ENCODE measurements around the gene WWC1. TPM values are rescaled to one million over a fixed set of nuclear protein-coding genes. Genes with fewer than 3 reads are reported as not detected.

Gene WWC1
- total and polyA plus RNA-seq, 9 of the 15 experiments (the other 6 are each of a cell fraction or from before 2014, with no cell fraction given), result under 0.01 to 0.54 (median 0.42) TPM; not detected in 6

DNA sequence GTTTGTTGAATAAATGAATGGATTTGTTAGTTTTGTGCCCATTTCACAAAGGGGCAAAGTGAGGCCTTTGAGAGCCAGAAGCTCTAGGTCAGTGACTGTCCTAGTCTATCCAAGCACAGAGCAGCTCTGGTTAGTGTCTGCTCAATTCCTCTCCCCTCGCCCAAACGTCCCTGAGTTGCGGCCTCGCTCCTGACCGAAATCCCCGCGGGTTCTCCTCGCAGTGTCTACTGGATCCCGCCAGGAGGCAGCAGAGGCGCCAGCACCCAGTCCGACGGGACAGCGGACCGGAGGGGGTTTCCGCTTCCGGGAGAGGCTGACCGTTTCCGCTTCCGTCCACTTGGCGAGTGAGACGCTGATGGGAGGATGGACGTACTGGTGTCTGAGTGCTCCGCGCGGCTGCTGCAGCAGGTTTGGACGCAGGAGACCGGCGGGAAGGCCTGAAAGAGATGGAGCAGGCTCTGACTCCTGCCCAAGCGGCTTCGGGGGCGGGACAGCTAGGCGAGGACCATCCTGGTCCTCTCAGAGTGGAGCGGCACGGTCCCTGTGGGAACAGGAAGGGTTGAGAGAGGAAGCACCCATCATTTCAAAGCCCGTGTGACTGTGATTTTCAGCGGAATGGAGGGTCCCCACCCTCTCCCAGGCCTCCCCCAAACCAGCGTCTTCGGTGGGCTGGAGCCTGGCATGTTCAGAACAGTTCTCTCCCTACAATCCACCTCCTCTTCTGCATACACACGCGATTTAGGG is 194.9 kb downstream of the WWC1 start, which contains the start of gene RARS1 (continued):
- TF ChIP-seq NFIC (IDR thresholded peaks at IDR 0.05) (0 out of 2 replicates have a peak, but pooled peaks have one; percentile 27), HDAC6 (IDR thresholded peaks at IDR 0.05; ENCODE audit: low read depth, low read length) (no peak), ZNF583 (CRISPR knock-in tag; IDR thresholded peaks at IDR 0.05) (no peak), ETV6 (IDR thresholded peaks at IDR 0.05; ENCODE audit: borderline replicate concordance in 1 of 2, low read depth in 2 of 2, low read length in 1 of 2) (peak in 1 of 2 experiments; percentile 33; a peak in 2 of 4 replicates), ETV6 (CRISPR knock-in tag; IDR thresholded peaks at IDR 0.05; ENCODE audit: borderline replicate concordance) (no peak), JUN (IDR thresholded peaks at IDR 0.05; ENCODE audit: borderline replicate concordance, low read depth, low read length) (0 out of 2 replicates have a peak, but pooled peaks have one; percentile 9), JUN (CRISPR knock-in tag; IDR thresholded peaks at IDR 0.05; ENCODE audit: borderline replicate concordance) (no peak), CEBPB (tag; IDR thresholded peaks at IDR 0.05) (no peak), ZNF184 (CRISPR knock-in tag; IDR thresholded peaks at IDR 0.05) (no peak), RBM25 (IDR thresholded peaks at IDR 0.05; ENCODE audit: low read depth, low read length, severe bottlenecking) (peak; percentile 32), ZNF707 (CRISPR knock-in tag; conservative IDR thresholded peaks at IDR 0.05) (no peak), ELF1 (tag; IDR thresholded peaks at IDR 0.05) (peak; percentile 65), ZNF449 (CRISPR knock-in tag; IDR thresholded peaks at IDR 0.05) (no peak), SUPT5H (IDR thresholded peaks at IDR 0.05) (peak; percentile 99), ZFP1 (CRISPR knock-in tag; IDR thresholded peaks at IDR 0.05) (no peak), SIRT6 (IDR thresholded peaks at IDR 0.05; ENCODE audit: low read depth, low read length) (no peak), CHD2 (IDR thresholded peaks at IDR 0.05; ENCODE audit: low read depth, low read length) (no peak), FOXA1 (IDR thresholded peaks at IDR 0.05; ENCODE audit: borderline replicate concordance) (no peak), ZNF511 (CRISPR knock-in tag; IDR thresholded peaks at IDR 0.05) (no peak), PHTF2 (CRISPR knock-in tag; IDR thresholded peaks at IDR 0.05) (no peak), DDX20 (tag; IDR thresholded peaks at IDR 0.05; ENCODE audit: low read depth) (no peak), ZNF23 (CRISPR knock-in tag; IDR thresholded peaks at IDR 0.05) (no peak), ZNF644 (tag; IDR thresholded peaks at IDR 0.05; ENCODE audit: low read depth) (no peak), MIER1 (IDR thresholded peaks at IDR 0.05; ENCODE audit: low read depth) (no peak), CCNT2 (IDR thresholded peaks at IDR 0.05; ENCODE audit: borderline replicate concordance, extremely low read depth, insufficient read length, low read depth, low read length) (no peak), NCOA1 (IDR thresholded peaks at IDR 0.05; ENCODE audit: low read depth) (peak; percentile 64; the same call in 1 of the 2 replicates)
- TF ChIP-seq, protein P1, sequence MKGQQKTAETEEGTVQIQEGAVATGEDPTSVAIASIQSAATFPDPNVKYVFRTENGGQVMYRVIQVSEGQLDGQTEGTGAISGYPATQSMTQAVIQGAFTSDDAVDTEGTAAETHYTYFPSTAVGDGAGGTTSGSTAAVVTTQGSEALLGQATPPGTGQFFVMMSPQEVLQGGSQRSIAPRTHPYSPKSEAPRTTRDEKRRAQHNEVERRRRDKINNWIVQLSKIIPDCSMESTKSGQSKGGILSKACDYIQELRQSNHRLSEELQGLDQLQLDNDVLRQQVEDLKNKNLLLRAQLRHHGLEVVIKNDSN (CRISPR knock-in tag; IDR thresholded peaks at IDR 0.05), result no peak

Measured in K562 (cell line).